Ovary (tissue), 3 donors: ENCODE results near the gene RGS9BP.

ENCODE experiments used
- CTCF ChIP-seq, 3 donors: fragments of 450-650 bp in 2 of 3; fragments of 200-600 bp in 1 of 3; IDR thresholded peaks; one replicate each; pipeline versions ENCODE4 v1.5.1 to v1.8.0; 2016 to 2022; ENCODE audit warnings: antibody characterized with exemption in 3 of 3, mild to moderate bottlenecking in 1 of 3
- EP300 ChIP-seq: sonication (generic); formaldehyde crosslinking; IDR thresholded peaks from one replicate; pipeline ENCODE4 v1.6.1; 2017; ENCODE audit warnings: antibody characterized with exemption
- POLR2A ChIP-seq: fragments of 450-650 bp; IDR thresholded peaks from one replicate; pipeline ENCODE4 v1.6.1; 2017; ENCODE audit warnings: antibody characterized with exemption, mild to moderate bottlenecking, moderate library complexity
- donor health status: DM: no; HTN: no; CAD: no.

GRCh38 chr19:32687681-32688080, 12.0 kb downstream of the RGS9BP start:
- TF ChIP-seq POLR2A (no peak), CTCF (IDR thresholded peaks at IDR 0.05) (no peak), EP300 (no peak)
